GM21367 (cell line): ENCODE results near the gene C14orf119.

Experiments used
- ATAC-seq: cut with Tn5 transposase; IDR thresholded peaks from one replicate; pipeline ENCODE4 v1.9.1; 2021; ENCODE audit not compliant: unreplicated experiment

Gene C14orf119

GRCh38 chr14:23060536-23061260 is 34.6 kb upstream of the C14orf119 start:
- ATAC-seq: no peak

DNA sequence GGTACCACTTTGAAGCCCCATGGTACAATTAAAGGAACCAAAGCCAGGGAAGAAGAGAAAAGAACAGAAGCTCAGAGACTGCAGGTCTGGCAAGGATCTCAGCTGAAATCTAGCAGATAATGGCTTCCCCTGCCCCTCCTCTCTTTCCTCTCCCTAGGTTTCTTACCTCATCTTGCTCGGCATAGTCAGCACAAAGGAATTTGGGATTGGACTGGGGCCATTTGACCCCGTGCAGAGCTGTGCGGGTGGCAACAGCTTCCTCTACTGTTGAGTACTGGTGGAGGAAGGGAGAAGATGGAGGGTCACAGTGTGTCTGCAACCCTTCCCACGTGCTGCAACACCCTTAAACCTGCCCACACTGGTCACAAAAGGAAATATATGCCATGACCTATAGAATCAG is 33.3 kb upstream of the C14orf119 start:
- no peak for ATAC-seq

DNA sequence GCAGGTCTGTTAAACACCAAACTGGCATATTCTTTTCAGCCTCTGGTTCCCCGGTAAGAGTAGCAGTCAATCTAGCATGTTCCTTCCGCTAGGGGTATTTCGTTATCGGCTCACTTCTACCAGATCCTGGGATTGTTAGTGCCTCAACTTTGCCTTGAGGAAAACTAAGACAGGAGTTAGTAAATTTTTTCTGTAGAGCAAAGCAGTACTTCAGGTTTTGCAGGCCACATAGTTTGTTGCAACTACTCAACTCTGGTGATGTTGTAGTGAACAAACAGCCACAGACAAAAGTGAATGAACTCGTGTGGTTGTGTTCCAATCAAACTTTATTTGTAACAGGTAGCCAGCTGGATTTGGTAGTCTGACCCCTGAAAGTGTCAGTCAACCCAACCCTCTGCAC is 31.7 kb upstream of the C14orf119 start:
- no peak for ATAC-seq

DNA sequence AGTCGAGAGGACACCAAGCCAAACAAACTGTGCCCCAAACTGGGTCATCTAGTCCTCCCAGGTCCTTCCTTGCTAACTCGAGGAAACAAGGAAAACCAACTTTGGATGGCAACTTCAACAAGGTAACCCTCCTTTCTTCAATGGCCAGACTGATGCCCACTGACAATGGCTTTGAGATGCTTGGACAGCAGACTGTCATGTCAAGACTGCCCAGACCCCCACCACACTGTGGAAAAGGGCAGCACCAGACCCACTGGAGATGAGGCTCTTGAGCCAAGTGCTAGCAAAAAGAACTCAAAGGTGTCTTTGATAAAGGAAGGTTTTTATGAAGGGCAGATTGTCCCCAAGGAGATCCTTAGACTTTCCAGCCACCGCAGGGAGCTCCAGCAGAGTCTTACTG is 28.9 kb upstream of the C14orf119 start:
- no peak for ATAC-seq

DNA sequence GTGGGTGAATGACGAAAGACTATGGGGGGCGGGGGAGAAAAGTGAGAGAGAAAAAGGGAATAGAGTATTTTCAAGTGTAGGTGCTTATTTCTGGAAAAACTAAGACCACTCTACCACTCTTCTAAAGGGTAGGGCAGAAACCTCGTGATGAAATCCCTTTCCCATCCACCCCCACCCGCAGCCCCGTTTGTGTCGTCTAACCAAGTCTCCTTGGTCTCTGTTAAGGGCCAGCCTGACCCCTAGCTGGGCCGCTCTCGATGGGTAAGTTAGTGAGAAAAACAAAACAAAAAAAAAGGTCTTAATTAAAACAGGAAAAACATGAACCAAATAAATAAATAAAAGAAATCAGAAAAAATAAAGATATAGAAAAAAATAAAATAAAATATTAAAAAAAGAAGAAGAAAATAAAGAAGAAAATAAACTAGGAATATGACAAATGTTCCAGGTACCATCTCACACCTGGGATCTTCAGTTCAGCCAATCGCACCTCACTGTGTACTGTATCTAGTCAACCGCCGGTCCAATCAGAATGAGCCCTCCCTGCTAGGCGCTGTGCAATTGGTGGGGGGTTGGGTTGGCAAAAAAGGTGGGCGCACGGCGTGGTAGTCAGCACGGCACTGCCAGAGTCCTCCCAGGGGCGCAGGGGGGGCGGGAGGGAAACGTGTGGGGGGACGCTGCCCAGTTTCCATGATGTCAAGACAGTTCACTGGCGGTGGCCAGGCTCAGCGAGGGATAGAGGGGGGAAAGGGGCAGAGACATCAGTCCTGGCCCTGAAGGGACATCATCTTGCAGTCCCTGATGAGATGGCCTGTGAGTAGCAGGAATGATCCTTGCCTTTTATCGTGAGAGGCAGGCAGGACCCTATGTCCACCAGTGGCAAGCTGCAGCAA is 28.2 kb upstream of the C14orf119 start:
- no peak for ATAC-seq

- ATAC-seq: no peak
These were observed 27.2 kb upstream of the C14orf119 start for GRCh38 chr14:23067847-23068788.

GRCh38 chr14:23068789-23069412 is 26.4 kb upstream of the C14orf119 start:
- ATAC-seq: peak; percentile 64

- ATAC-seq: no peak
These were observed 25.9 kb upstream of the C14orf119 start for GRCh38 chr14:23069413-23069806.

DNA sequence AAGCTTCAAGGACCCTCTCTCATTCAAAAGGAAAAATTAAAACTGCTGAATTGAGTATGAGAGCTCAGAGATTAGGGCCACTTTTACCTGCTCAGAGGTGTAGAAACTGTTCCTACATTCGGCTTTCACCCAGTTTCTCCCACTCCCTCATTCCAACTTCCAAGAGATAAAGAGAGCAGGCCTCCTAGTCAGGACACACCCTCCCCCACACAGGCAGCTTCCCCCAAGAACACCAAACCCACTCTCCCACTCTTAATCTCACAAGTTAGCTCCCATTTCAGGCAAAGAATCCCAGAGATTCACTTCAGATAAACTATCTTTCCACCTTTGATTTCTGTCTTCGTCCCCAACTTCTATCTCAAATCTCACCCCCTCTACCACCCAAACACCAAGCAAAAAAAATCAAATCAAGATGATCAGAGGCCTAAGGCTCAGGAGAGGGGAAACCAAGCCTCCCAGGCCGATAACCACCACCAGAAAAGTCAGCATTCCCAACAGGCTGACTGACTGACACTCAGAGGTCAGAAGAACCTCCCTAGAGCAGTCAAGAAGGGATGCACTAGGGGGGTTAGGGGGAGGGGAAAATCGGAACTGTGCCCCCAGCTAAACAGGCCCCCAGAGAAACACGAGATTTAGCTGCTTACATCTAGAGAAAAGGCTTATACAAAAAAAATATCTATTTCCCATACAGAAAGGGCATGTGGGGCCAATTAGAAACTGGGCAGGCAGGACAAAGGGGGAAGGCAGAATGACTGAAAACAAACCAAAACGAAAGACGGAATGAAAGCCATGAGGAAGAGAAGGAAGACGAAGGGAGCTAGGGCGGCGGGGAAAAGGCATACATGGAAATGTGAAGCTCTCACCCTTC is 24.8 kb upstream of the C14orf119 start:
- no peak for ATAC-seq

- peak; percentile 91 for ATAC-seq
These were observed 23.9 kb upstream of the C14orf119 start for GRCh38 chr14:23071244-23071920.

GRCh38 chr14:23071921-23072539 is 23.3 kb upstream of the C14orf119 start:
- no peak for ATAC-seq

- ATAC-seq: no peak
These were observed 20.4 kb upstream of the C14orf119 start for GRCh38 chr14:23074906-23075305.

DNA sequence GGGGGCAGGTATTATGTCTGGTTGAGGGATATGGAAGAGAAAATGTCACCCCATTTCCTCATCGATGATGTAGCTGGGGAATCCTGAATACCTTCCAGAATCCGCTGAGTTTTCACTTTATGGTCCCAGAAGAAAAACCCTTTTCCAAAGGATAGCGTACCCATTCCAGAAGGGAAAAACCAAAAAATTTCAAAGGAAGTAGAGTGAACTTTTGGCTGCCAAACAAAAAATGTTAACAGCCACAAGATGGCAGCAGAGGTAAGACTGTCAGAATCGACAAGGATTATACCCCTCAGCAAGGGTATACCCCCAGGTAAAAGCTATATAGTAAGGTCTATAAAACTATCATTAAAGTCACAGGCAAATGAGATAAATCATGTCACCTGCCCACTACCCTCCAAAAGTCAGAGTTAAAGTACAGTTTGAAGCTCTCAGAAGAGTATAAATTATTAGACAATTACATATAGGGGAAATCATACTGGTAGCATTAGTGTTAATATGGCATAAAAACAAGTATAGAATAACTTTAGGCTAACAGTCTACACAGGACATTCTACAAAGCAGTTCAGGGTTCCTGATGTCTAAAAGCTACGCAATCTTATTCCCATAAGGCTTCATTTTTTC is 18.4 kb upstream of the C14orf119 start:
- ATAC-seq: no peak

DNA sequence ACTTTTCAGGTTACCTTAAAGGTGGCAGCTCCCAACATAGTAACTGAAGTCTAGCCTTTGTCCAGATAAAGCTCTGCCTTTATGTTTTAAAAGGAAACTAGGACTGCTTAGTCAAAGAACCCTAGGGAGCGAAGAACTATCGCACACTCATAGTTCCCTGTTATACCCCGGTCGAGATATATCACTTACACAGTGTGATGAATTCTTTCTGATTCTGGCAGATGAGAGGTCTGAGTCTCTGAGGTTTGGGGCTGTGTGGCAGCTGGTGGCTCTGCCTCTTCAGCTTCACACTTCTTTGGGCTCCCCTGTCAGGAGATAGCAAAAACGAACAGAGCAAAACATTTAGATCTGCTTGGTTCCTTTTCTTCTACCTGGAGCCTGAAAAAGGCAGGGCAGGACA is 17.3 kb upstream of the C14orf119 start:
- no peak for ATAC-seq

GRCh38 chr14:23078692-23079116 is 16.6 kb upstream of the C14orf119 start:
- ATAC-seq: no peak

- no peak for ATAC-seq
These were observed 15.6 kb upstream of the C14orf119 start for GRCh38 chr14:23079716-23080115.

GRCh38 chr14:23080474-23080873 is 14.8 kb upstream of the C14orf119 start:
- no peak for ATAC-seq

GRCh38 chr14:23085458-23085857 is 9.8 kb upstream of the C14orf119 start:
- ATAC-seq: no peak
